CD4-positive, alpha-beta T cell (primary cell): ENCODE measurements around the gene LUM. TPM values are rescaled to one million over a fixed set of nuclear protein-coding genes. Genes with fewer than 3 reads are reported as not detected.

Experiments
- ATAC-seq: fragments of 200-7000 bp; cut with Tn5 transposase; one replicate; pipeline ENCODE4 v1.10.0; 2022; ENCODE audit warnings: mild to moderate bottlenecking; ENCODE audit not compliant: poor library complexity
- CTCF ChIA-PET: fragments of 350-600 bp; sonication (Branson Sonifier 250); formaldehyde crosslinking; loops from one replicate; lab custom pipeline; 2021; ENCODE audit warnings: antibody characterized with exemption, inconsistent platforms; lab: Charles Lee
- POLR2A ChIA-PET: fragments of 350-600 bp; sonication (Branson Sonifier 250); formaldehyde crosslinking; loops from one replicate; lab custom pipeline; 2021; ENCODE audit warnings: antibody characterized with exemption, inconsistent platforms; lab: Charles Lee
- DNase-seq, 14 experiments: peaks; one replicate each; pipeline ENCODE4 v3.0.0-alpha.2; 2013 to 2020; ENCODE audit warnings: mixed read lengths in 2 of 14
- H3K27ac ChIP-seq, 2 donors: one replicate each; pipeline versions ENCODE4 v1.5.1 to v1.7.0; 2013; ENCODE audit warnings: low read length in 2 of 2, low read depth in 1 of 2, mild to moderate bottlenecking in 1 of 2
- H3K27me3 ChIP-seq, 2 experiments: 1 replicate in 1 of 2; 2 replicates in 1 of 2; pipeline versions ENCODE4 v1.6.1 to v1.7.0; 2013; ENCODE audit warnings: low read length in 2 of 2, control low read depth in 1 of 2, mild to moderate bottlenecking in 1 of 2, moderate library complexity in 1 of 2; ENCODE audit not compliant: insufficient read depth in 2 of 2, control insufficient read depth in 1 of 2
- H3K36me3 ChIP-seq: one replicate; pipeline ENCODE4 v1.6.1; 2013; ENCODE audit warnings: low read length, control low read depth; ENCODE audit not compliant: insufficient read depth
- H3K4me1 ChIP-seq: one replicate; pipeline ENCODE4 v1.6.1; 2013; ENCODE audit warnings: low read length, control low read depth; ENCODE audit not compliant: insufficient read depth
- H3K4me3 ChIP-seq: one replicate; pipeline ENCODE4 v1.5.1; 2013; ENCODE audit warnings: mild to moderate bottlenecking, low read length, moderate library complexity
- H3K9me3 ChIP-seq, 2 experiments: 1 replicate in 1 of 2; 2 replicates in 1 of 2; pipeline versions ENCODE4 v1.6.1 to v1.7.0; 2013; ENCODE audit warnings: low read length in 2 of 2, mild to moderate bottlenecking in 2 of 2, control low read depth in 1 of 2, moderate library complexity in 1 of 2; ENCODE audit not compliant: control insufficient read depth in 1 of 2, insufficient read depth in 1 of 2
- H3K27ac Mint-ChIP-seq: one replicate; pipeline ENCODE4 v1.8.0; 2020; ENCODE audit warnings: mixed read lengths
- H3K27me3 Mint-ChIP-seq: one replicate; pipeline ENCODE4 v1.8.0; 2021; ENCODE audit warnings: mixed read lengths
- H3K36me3 Mint-ChIP-seq: one replicate; pipeline ENCODE4 v1.8.0; 2021; ENCODE audit warnings: low read depth, mixed read lengths
- H3K4me1 Mint-ChIP-seq: one replicate; pipeline ENCODE4 v1.8.0; 2021; ENCODE audit warnings: low read depth, mixed read lengths
- H3K4me3 Mint-ChIP-seq: one replicate; pipeline ENCODE4 v1.8.0; 2020; ENCODE audit warnings: mild to moderate bottlenecking, mixed read lengths
- H3K9me3 Mint-ChIP-seq: one replicate; pipeline ENCODE4 v1.8.0; 2020; ENCODE audit warnings: mixed read lengths
- intact Hi-C, 2 experiments: fragments of 100-400 bp; cut with DNase I in 1 of 2; cut with micrococcal nuclease in 1 of 2; formaldehyde crosslinking; loops; one replicate each; pipeline versions ENCODE4 v1.15.1 to v1.9.0; 2023 to 2025; cut with DNase I, micrococcal nuclease
- total RNA-seq, 174 experiments: library from RNA in 2 of 174; stranded (reverse) in 2 of 174; gene quantifications; one replicate each; pipeline ENCODE4 v1.2.3 and lab custom pipeline; 2021 to 2026
- TF ChIP-seq, protein P1 (sequence below): fragments of 200-600 bp; IDR thresholded peaks from one replicate; pipeline ENCODE4 v1.8.0; 2022; ENCODE audit warnings: antibody characterized with exemption, mild to moderate bottlenecking

Gene LUM
- total RNA-seq, 2 experiments from 2014 or later = not detected

DNA sequence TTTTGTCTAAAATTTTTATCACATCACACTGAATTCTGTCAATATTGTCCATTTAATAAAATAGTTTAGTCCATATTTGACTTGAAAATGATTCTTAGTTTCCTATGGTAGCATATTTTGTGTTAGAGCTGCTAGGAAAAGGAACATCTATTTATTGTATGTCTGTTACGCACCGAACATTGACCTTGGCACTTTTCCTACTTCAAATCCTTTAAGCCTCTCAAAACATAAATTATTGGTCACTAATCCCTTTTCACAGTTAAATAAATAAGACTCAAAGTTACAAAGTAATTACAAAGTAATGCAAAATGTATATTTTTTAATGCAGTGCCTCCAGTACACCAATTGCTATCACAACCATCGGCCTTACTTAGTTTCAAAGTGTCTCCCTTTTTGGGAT is 42.8 kb upstream of the LUM start:
- no peaks in the 10 kb centered on the region for H3K4me1 Mint-ChIP-seq
- Histone ChIP-seq H3K36me3 (no peaks in the 10 kb centered on the region), H3K27me3 (no peaks in the 10 kb centered on the region), H3K9me3 (no peaks in the 10 kb centered on the region), H3K4me1 (no peaks in the 10 kb centered on the region), H3K4me3 (no peak overlapping the region), H3K27ac (no peak overlapping the region)
- ChIA-PET CTCF (no interaction called here), POLR2A (no interaction called here)
- H3K4me3 Mint-ChIP-seq = no peak overlapping the region
- H3K36me3 Mint-ChIP-seq = no peaks in the 10 kb centered on the region
- ATAC-seq (no peak), DNase-seq (no peak)
- no peaks in the 10 kb centered on the region for H3K9me3 Mint-ChIP-seq
- H3K27me3 Mint-ChIP-seq = no peaks in the 10 kb centered on the region
- intact Hi-C loops = no loop called here
- H3K27ac Mint-ChIP-seq = no peak overlapping the region
- TF ChIP-seq, protein P1, sequence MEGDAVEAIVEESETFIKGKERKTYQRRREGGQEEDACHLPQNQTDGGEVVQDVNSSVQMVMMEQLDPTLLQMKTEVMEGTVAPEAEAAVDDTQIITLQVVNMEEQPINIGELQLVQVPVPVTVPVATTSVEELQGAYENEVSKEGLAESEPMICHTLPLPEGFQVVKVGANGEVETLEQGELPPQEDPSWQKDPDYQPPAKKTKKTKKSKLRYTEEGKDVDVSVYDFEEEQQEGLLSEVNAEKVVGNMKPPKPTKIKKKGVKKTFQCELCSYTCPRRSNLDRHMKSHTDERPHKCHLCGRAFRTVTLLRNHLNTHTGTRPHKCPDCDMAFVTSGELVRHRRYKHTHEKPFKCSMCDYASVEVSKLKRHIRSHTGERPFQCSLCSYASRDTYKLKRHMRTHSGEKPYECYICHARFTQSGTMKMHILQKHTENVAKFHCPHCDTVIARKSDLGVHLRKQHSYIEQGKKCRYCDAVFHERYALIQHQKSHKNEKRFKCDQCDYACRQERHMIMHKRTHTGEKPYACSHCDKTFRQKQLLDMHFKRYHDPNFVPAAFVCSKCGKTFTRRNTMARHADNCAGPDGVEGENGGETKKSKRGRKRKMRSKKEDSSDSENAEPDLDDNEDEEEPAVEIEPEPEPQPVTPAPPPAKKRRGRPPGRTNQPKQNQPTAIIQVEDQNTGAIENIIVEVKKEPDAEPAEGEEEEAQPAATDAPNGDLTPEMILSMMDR = no peak

DNA sequence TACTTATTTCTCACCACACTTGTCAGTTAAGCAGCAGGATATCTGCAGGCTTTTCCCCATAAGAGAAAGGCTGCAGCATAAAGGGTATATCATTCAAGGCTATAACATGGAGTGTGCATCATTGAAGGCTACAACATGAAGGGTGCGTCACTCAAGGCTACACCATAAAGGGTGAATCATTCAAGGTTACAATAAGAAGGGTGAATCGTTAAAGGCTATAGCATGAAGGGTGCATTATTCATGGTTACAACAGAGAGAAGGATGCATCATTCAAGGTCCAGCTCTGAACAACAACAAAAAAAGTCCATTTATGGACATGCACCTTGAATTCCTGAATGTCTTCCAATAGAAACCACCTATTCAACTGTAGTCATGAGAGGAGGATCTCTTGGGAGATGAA is 32.8 kb upstream of the LUM start:
- Mint-ChIP-seq H3K4me1 (no peaks in the 10 kb centered on the region), H3K27ac (no peak overlapping the region), H3K4me3 (no peak overlapping the region), H3K9me3 (no peaks in the 10 kb centered on the region), H3K36me3 (no peaks in the 10 kb centered on the region), H3K27me3 (no peaks in the 10 kb centered on the region)
- no peaks in the 10 kb centered on the region for H3K27me3 ChIP-seq
- H3K9me3 ChIP-seq = no peaks in the 10 kb centered on the region
- ATAC-seq = no peak
- TF ChIP-seq, protein P1 = no peak
- H3K27ac ChIP-seq = no peak overlapping the region
- H3K4me3 ChIP-seq = no peak overlapping the region
- intact Hi-C loops = no loop called here
- ChIA-PET CTCF (no interaction called here), POLR2A (no interaction called here)
- no peaks in the 10 kb centered on the region for H3K4me1 ChIP-seq
- no peak for DNase-seq
- H3K36me3 ChIP-seq = no peaks in the 10 kb centered on the region

DNA sequence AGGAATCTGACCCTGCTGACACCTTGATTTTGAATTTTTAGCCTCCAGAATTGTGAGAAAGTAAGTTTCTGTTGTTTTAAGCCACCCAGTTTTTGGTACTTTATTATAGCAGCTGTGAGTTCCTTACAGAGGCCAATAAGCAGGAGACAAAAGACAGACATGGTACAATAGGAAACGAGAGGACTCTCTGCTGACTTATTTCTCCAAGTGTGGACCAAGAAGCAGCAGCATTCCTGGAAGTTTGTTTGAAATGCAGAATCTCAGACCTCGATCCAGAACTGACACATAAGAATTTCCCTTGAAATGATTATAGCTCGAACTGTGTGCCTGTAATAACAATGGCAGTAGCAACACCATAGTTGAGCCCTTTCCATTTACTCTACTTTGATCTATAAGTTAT is 31.9 kb upstream of the LUM start:
- H3K36me3 ChIP-seq = no peaks in the 10 kb centered on the region
- ChIA-PET CTCF (no interaction called here), POLR2A (no interaction called here)
- TF ChIP-seq, protein P1 = no peak
- no peaks in the 10 kb centered on the region for H3K9me3 ChIP-seq
- no peaks in the 10 kb centered on the region for H3K27me3 ChIP-seq
- H3K27me3 Mint-ChIP-seq = no peaks in the 10 kb centered on the region
- no peak for DNase-seq
- no peak overlapping the region for H3K27ac Mint-ChIP-seq
- no peak for ATAC-seq
- no peak overlapping the region for H3K4me3 ChIP-seq
- H3K9me3 Mint-ChIP-seq = no peaks in the 10 kb centered on the region
- no peaks in the 10 kb centered on the region for H3K4me1 Mint-ChIP-seq
- intact Hi-C loops = no loop called here
- no peak overlapping the region for H3K27ac ChIP-seq
- no peaks in the 10 kb centered on the region for H3K4me1 ChIP-seq
- H3K4me3 Mint-ChIP-seq = no peak overlapping the region
- no peaks in the 10 kb centered on the region for H3K36me3 Mint-ChIP-seq
